GM18907 (cell line): ENCODE measurements around the gene LPAR1.

Source experiments
- ATAC-seq: cut with Tn5 transposase; IDR thresholded peaks from one replicate; pipeline ENCODE4 v1.9.1; 2021; ENCODE audit warnings: mild to moderate bottlenecking, moderate library complexity; ENCODE audit not compliant: unreplicated experiment

Gene LPAR1

GRCh38 chr9:111037708-111038330 is 451 bp downstream of the LPAR1 start:
- ATAC-seq, result peak; percentile 61

- ATAC-seq, result no peak
Observed at GRCh38 chr9:111037356-111037707, 938 bp downstream of the LPAR1 start.

GRCh38 chr9:111036946-111037345 is 1.3 kb downstream of the LPAR1 start:
- ATAC-seq, result no peak

- no peak for ATAC-seq
Observed at GRCh38 chr9:111036429-111036789, 1.9 kb downstream of the LPAR1 start.

- ATAC-seq, result no peak
Observed at GRCh38 chr9:111035543-111036428, 2.5 kb downstream of the LPAR1 start.

GRCh38 chr9:111034898-111035539 is 3.3 kb downstream of the LPAR1 start:
- ATAC-seq, result no peak

GRCh38 chr9:111034170-111034897 is 3.9 kb downstream of the LPAR1 start:
- no peak for ATAC-seq

GRCh38 chr9:111030492-111030891 is 7.8 kb downstream of the LPAR1 start:
- no peak for ATAC-seq

- no peak for ATAC-seq
Observed at GRCh38 chr9:111029260-111029659, 9.0 kb downstream of the LPAR1 start.

- ATAC-seq, result no peak
Observed at GRCh38 chr9:111027798-111028197, 10.5 kb downstream of the LPAR1 start.

- no peak for ATAC-seq
Observed at GRCh38 chr9:111023128-111023527, 15.1 kb downstream of the LPAR1 start.

GRCh38 chr9:111020594-111020993 is 17.7 kb downstream of the LPAR1 start:
- no peak for ATAC-seq

- no peak for ATAC-seq
Observed at GRCh38 chr9:111016426-111017045, 21.7 kb downstream of the LPAR1 start.

- ATAC-seq, result no peak
Observed at GRCh38 chr9:111016016-111016415, 22.3 kb downstream of the LPAR1 start.

GRCh38 chr9:111013707-111014106 is 24.6 kb downstream of the LPAR1 start:
- ATAC-seq, result no peak

GRCh38 chr9:111013250-111013649 is 25.0 kb downstream of the LPAR1 start:
- ATAC-seq, result no peak

- no peak for ATAC-seq
Observed at GRCh38 chr9:111008158-111009075, 29.9 kb downstream of the LPAR1 start.

- ATAC-seq, result no peak
Observed at GRCh38 chr9:111005746-111006470, 32.4 kb downstream of the LPAR1 start.

GRCh38 chr9:111004936-111005335 is 33.3 kb downstream of the LPAR1 start:
- no peak for ATAC-seq
